HPDE6-E6E7 (cell line): Measurements from ENCODE around the gene PTPN12.
"Not testable (repeated sequence)": the region's sequence is repeated elsewhere in the genome, so short reads cannot be mapped to it uniquely, and the experiment has no call there.

ENCODE experiments used
- DNase-seq: peaks from one replicate; pipeline ENCODE4 v3.0.0; 2011; ENCODE audit warnings: missing footprints; ENCODE audit errors: extremely low spot score

The PTPN12 gene

DNA sequence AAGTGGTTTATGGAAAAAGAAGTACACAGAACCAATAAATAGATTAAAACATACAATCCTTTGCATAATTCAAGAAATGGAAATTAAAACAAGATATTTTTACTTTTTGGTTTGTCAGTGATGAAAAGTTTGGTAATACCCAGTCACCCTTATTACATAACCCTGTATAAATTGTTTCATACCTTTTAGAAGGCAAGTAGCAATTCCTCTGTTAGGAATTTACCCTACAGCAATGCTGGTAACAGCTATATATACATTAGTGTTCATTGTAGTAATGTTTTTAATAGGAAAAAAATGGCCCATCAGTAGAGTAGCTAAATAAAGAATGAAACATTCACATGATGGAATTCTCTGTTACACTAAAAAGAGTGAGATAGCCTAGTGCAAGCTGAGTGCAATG lies 42.7 kb downstream of the PTPN12 start:
- no peak for DNase-seq

- DNase-seq: no peak
These were observed 43.8 kb downstream of the PTPN12 start for GRCh38 chr7:77580762-77581350.

GRCh38 chr7:77587272-77587671 lies 50.2 kb downstream of the PTPN12 start:
- no peak for DNase-seq

DNA sequence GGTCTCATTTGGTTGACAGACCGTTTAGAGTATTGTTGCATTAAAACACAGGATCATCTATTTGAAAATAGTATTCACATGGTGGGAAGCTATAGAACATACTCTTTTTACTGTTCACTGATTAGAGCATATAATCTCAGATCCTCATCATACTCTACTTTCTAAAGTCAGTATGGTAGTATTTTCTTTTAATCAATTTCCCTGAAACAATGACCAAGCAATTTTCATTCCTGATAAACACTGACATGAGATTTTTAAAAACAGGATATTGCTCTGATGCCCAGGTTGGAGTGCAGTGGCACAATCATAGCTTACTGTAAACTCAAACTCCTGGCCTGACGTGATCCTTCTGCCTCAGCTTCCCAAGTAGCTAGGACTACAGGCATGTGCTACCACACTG lies 63.9 kb downstream of the PTPN12 start:
- no peak for DNase-seq

DNA sequence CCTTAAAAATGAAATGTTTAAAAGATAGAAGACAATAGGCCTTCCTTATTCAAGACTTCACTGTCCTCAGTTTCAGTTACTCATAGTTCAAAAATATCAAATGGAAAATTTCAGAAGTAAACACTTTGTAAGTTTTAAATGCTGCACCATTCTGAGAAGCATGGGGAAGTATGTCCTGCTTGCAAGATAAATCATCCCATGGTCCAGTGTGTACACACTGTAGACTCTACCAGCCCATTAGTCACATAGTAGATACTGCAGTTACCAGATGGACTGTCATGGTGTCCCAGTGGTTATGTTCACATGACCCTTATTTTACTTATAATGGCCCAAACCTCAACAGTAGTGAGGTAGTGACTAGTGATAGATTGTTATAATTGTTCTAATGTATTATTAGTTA lies 69.5 kb downstream of the PTPN12 start:
- no peak for DNase-seq

GRCh38 chr7:77619314-77619713 lies 82.2 kb downstream of the PTPN12 start:
- DNase-seq: no peak

DNA sequence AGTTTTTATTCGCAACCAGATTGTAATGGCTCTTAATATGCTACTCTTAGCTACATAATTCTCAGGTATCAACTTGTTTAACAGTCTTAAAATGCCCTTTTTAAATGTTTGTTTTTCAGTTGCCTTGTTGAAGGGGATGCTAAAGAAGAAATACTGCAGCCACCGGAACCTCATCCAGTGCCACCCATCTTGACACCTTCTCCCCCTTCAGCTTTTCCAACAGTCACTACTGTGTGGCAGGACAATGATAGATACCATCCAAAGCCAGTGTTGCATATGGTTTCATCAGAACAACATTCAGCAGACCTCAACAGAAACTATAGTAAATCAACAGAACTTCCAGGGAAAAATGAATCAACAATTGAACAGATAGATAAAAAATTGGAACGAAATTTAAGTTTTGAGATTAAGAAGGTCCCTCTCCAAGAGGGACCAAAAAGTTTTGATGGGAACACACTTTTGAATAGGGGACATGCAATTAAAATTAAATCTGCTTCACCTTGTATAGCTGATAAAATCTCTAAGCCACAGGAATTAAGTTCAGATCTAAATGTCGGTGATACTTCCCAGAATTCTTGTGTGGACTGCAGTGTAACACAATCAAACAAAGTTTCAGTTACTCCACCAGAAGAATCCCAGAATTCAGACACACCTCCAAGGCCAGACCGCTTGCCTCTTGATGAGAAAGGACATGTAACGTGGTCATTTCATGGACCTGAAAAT lies 89.7 kb downstream of the PTPN12 start:
- no peak for DNase-seq

DNA sequence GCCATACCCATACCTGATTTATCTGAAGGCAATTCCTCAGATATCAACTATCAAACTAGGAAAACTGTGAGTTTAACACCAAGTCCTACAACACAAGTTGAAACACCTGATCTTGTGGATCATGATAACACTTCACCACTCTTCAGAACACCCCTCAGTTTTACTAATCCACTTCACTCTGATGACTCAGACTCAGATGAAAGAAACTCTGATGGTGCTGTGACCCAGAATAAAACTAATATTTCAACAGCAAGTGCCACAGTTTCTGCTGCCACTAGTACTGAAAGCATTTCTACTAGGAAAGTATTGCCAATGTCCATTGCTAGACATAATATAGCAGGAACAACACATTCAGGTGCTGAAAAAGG lies 90.2 kb downstream of the PTPN12 start:
- DNase-seq: no peak

DNA sequence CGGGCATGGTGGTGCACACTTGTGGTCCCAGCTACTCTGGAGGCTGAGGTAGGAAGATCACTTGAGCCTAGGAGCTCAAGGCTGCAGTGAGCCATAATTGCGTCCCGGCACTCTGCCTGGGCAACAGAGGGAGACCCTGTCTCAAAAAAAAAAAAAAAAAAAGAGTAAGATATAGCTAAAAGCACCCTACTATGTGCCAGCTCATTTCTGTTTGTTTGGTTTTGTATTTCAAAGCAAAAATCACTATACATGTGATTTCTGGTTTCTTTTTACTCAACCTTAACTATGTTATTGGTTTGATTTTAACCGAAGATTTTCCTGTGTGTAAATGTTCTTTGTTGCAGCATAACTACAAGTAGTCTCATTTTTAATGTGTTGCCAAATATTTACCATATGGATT lies 92.7 kb downstream of the PTPN12 start:
- no peak for DNase-seq

GRCh38 chr7:77631820-77632219 lies 94.7 kb downstream of the PTPN12 start:
- no peak for DNase-seq

DNA sequence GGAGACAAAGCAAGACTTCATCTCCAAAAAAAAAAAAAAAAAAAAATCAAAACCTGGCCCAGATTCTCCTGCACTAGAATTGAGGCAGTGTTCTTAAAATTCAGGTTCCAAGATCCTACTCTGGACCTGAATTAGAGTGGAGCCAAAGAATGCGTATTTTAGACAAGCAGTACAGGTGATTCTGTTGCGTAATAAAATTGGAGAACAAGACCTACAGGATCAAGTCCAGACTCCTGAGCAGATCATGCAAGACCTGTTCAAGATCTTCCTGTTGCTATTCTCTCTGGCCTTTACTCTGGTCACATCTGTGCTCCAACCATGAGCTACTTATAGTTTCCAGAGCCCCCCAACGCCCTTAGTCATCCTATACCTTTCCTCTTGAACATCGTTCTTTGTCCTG lies 107.7 kb downstream of the PTPN12 start:
- DNase-seq: no peak

GRCh38 chr7:77648742-77649338 lies 111.7 kb downstream of the PTPN12 start:
- DNase-seq: no peak

GRCh38 chr7:77649716-77650349 lies 112.7 kb downstream of the PTPN12 start:
- no peak for DNase-seq

DNA sequence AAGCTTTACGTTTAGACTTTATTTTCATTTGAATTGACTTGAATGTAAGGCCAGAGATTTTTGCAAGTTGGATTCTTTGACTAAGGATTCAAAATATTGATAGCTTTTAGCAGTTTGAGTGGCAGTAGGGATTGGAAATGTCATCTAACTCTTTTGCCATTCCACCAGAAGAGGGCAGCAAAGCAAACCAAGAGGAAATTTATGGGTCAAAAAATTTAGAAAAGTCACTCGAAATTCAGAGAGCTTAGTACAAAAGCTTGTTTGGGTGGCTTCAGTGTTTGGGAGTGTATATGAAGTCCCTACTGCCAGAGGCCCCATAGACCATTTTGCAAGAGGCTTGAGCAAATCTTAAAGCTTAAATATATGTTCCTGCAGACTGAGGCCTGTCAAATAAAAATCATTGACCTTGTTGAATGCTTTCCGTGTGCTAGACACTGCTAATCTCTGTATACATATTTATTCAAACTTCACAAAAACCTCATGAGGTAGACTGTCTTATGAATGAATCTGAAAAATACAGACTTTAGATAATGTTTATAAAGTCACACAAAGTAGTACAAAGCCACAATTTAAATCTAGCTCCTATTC lies 114.6 kb downstream of the PTPN12 start:
- peak; percentile 22 for DNase-seq

DNA sequence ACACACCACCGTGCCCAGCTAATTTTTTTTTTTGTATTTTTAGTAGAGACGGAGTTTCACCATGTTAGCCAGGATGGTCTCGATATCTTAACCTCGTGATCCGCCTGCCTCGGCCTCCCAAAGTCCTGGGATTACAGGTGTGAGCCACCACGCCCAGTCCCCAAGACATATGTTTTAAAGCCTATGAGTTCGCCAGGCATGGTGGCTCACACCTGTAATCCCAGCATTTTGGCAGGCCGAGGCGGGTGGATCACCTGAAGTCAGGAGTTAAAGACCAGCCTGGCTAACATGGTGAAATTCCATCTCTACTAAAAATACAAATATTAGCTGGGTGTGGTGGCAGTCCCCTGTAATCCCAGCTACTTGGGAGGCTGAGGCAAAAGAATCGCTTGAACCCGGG lies 115.7 kb downstream of the PTPN12 start:
- DNase-seq: not testable (repeated sequence)

GRCh38 chr7:77653572-77653971 lies 116.5 kb downstream of the PTPN12 start:
- no peak for DNase-seq

- no peak for DNase-seq
These were observed 118.3 kb downstream of the PTPN12 start for GRCh38 chr7:77655356-77655755.

- no peak for DNase-seq
These were observed 118.9 kb downstream of the PTPN12 start for GRCh38 chr7:77655836-77656455.

DNA sequence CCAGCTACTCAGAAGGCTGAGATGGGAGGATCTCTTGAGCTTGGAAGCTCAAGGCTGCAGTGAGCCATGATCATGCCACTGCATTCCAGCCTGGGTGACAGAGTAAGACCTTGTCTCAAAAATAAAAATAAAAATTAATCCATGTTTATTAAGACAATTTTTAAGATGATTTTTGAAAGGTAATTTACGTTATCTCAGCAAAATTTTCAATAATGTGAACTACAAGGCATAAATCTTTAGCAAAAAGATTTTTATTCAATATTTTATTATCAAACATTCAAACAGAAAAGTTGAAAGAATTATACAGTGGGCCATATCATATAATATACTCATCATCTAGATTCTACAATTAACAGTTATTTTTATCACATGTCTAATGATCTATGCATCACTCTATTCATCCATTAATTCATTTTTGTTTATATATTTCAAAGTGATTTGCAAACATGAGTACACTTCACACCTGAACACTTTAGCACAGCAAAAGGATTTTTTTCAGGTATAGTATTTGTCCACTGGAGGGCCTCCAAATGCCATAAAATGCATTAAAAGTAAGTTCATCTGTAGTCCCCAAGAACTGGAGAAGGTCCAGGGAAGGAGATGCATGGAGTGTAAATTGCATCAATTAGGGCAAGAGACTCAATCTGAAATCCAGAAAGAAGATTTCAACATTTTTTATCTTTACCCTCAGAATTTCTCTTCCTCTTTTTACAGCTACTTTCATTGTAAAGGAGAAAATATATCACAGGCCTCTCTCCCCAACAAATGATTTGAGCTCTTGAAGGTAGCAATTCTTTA lies 120.5 kb downstream of the PTPN12 start:
- peak; percentile 14 for DNase-seq

GRCh38 chr7:77658928-77659327 lies 121.8 kb downstream of the PTPN12 start:
- DNase-seq: no peak

GRCh38 chr7:77661816-77662215 lies 124.7 kb downstream of the PTPN12 start:
- DNase-seq: no peak
